Measurements from ENCODE around the gene TMEM134. TPM values are rescaled to one million over a fixed set of nuclear protein-coding genes. Genes with fewer than 3 reads are reported as not detected.

Gene TMEM134
- total RNA-seq, 1 donor from 2014 or later = 91.5 TPM

GRCh38 chr11:67502328-67502979, 33.4 kb upstream of the TMEM134 start:
- intact Hi-C loops (cut with micrococcal nuclease) = no loop called here
- ATAC-seq = no peak
- DNase-seq = no peak

DNA sequence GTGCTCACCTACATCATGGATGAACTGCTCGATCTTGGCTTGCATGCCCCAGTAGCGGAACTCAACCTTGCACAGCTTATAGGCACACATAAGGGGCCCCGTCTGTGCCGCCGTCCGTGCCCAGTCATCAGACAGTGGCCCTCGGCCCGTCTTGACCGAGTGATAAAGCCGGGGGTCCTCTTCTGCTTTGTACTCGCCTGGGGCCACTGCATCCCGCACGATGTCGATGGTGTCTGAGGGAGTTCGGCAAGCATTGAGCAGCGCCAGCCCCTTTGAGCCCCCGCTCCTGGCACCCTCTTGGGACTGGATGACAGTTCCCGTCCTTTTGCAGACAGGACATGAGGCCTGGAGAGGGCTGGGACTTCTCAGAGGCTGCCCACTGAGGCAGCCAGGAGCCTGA, 32.8 kb upstream of the TMEM134 start:
- DNase-seq (no peak), ATAC-seq (no peak)
- intact Hi-C loops (cut with micrococcal nuclease) = no loop called here

DNA sequence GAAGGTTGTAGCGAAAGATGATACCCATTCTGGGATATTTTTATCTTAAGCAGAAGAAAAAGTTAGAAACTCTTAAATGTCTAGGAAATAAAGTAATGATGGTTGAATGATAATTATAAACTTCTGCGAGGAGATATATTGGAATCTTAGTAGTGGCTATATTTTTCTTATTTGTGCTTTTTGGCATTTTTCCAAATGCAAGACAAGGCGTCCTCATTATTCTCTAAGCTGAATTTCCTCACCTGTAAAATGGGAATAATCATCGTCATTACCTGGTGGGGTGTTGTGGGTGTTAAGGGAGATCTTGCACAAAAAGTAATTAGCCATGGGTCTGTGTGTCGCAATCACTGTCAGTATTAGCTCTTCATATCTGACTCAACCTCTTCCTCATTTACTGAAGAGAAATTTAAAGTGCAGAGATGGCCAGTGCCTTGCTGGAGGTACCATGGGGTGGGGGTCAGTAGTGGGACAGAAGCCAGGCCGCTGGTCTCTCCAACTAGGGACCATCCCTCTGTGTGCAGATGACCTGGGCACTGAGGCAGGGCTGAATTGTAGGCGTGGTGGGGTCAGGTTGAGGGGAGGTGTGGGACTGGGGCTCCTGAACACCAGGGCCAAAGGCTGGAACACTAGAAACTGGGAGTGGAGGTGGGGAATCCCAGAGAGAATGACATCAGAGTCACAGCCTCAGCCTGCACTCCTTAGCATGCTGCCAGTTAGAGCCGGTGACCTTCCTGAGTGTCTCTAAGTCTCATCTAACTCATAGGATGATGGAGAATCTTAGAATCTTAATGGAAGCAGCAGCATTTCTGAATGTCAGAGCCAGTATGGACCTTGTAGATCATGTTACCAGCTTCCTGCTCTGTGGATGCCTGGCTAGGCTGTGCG, 32.0 kb upstream of the TMEM134 start:
- intact Hi-C loops (cut with micrococcal nuclease) = no loop called here
- ATAC-seq = no peak
- DNase-seq = no peak

DNA sequence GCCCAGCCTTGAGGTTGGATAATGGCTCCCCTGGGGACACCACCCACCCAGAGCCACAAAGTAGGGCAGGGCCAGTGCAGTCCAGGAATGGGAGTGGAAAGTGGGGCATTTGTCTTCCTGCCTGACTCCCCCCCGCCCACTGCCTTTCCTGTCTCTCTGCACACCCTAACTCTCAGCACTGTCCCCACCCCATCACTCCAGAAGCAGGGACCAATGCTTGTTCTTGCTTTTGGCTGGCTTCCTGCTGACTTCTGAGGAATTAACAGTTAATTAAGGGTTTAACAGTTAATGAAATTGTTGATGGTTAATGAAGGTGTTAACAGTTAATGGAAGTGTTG, 31.4 kb upstream of the TMEM134 start:
- intact Hi-C loops (cut with micrococcal nuclease) = no loop called here
- ATAC-seq = no peak
- no peak for DNase-seq

GRCh38 chr11:67499808-67500483, 30.9 kb upstream of the TMEM134 start:
- DNase-seq = no peak
- intact Hi-C loops (cut with micrococcal nuclease) = no loop called here

GRCh38 chr11:67498544-67498972, 29.5 kb upstream of the TMEM134 start:
- intact Hi-C loops (cut with micrococcal nuclease) = no loop called here
- peak; percentile 39 for ATAC-seq
- DNase-seq = no peak

More at GRCh38 chr11:67499808-67500483, 30.9 kb upstream of the TMEM134 start:
- ATAC-seq = no peak

- ATAC-seq (no peak), DNase-seq (no peak)
- intact Hi-C loops (cut with micrococcal nuclease) = no loop called here
Measured at GRCh38 chr11:67497656-67498291, 28.7 kb upstream of the TMEM134 start.

GRCh38 chr11:67496113-67496512, 27.1 kb upstream of the TMEM134 start:
- DNase-seq (no peak), ATAC-seq (no peak)
- intact Hi-C loops (cut with micrococcal nuclease) = no loop called here

DNA sequence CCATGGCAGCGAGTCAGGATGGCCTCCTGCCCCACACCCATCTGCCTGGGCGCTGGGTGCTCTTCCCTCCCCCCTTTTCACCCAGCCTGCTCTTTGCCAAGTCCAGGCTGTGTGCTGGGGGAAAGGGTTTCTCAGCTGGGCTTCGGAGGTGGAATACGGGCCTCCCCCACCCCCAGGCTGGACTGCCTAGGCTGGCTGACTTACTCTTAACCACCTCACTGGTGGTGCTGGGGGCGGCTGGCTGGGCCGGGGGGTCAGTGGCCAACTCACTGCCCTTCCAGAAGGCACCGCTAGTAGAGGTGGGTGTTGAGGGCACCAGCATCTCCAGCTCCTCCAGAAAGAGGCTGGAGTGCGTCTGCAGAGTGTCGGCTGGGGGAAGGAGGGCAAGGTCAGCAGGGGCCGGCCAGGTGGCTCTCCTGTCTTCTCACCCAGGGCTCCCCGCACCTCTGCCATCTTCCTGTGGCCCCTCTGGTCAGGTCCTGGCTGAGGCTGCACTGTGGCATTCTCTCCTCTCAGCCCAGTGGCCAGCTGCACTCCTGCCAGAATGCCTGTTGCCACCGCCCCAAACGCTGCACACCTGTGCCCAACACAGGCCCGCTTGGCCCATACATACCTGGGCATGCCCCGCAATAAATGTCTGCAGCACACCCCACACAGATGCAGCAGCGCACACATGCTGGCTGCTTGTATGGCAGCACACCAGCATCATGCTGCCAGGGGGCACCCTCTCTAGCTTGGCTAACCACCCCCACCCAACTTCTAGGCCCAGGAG, 26.4 kb upstream of the TMEM134 start:
- intact Hi-C loops (cut with micrococcal nuclease) = no loop called here
- no peak for DNase-seq
- ATAC-seq = no peak

DNA sequence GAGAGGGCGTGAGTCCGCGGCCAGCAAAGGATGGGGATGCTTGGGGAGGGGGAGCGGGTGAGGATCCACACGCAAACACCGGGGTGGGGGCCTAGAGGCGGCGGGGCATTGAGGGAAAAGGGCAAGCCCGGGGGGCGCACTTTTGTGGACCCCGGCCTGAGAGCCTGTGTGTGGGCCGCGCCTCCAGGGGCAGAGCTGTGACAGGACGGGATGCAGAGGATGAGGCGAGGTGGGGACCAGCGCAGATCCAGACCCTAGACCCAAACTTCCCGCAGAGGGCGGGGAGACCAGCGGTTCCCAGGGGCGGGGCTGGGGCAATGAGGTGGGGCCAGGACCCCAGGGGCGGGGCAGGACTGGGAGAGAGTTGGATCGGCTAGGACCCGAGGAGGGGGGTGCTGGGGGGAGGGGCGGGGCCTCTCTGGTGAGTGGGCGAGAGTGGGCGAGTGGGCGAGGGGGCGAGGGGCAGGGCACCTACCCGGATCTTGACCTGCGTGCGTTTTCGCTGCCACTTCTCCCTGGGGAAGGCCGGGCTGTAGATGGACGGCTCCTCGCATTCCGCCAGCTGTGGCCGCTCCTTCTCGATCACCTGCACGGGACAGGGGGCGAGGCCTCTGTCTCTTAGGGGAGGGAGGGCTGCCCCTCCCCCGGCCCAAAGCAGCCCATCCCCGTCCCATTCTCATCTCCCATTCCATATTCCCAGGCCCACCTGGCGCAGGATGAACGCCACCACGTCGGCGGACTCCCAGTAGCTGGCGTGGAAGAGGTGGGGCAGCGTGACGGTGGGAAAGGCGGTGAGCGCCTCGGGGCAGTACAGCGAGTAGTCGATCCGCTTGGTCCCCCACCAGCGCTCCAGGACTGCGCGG, 25.6 kb upstream of the TMEM134 start:
- intact Hi-C loops (cut with micrococcal nuclease) = no loop called here
- DNase-seq (no peak), ATAC-seq (no peak)

DNA sequence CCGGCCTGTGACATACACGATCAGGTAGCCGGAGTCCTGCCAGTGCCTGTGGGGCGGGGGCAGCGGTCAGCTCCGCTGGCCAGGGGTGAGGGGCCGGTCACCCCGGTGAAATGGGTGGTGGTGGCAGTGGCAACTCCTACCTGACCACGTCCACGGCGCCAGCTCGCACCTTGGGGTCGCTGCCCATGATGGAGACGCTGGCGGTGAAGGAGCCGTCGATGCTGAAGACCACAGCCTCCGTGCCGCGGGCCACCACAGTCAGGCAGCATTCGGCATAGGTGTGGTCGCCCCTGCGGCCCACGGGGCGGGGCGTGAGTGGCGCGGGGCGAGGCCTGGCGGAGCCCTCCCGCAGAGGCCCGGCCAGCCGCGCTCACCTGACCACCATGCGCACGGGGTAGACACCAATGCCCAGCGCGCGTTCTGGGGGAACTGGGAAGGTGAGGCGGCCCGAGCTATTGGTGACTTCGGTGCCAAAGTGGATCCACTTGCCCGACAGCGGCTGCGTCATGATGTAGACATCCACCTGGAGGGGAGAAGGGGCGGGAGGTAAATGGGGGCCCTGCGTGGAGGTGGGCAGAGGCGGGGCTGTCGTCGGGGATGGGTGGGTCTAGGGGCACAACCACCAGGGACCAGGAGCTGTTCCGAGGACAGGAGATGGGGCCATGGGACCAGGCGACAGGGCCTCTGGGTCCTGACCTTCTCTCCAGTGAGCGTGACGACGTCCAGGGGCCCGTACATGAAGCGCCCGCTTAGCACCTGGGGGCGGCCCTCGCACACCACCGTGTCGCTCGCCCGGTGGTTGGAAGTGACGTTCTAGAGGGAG, 24.7 kb upstream of the TMEM134 start:
- intact Hi-C loops (cut with micrococcal nuclease) = no loop called here
- DNase-seq (no peak), ATAC-seq (no peak)

DNA sequence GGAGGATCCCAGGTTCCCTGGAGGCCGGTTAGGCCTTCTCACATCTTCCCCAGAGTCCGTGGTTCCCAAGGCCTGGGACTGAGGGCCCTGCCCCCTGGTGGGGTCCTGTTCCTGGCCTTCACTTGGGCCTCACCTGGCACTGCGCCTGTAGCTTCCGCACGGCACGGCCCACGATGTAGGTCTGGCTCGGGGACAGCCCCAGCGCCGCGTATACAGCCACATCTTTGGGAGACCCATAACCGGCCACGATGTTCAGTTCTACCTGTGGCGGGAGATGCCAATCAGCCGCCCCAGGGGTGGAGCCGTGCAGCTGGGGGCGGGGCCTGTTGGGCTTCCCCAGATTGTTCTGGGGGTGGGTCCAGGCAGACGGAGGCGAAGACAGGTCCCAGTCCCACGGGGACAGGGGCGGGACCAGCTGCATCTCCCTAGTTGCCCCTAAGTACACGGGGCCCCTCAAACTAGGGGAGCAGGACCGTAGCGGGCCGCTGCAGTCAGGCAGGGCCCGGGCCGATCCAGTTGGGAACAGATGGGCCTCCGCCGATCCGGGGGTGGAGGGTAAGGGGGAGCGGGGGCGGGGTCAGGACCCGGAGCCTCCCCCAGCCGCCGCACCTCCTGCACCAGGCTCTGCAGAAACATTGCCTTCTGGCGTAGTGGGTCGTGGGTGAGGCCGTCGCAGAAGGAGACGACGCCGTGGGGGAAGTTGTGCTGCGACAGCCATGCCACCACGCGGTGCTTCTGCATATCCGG, 23.9 kb upstream of the TMEM134 start:
- DNase-seq (no peak), ATAC-seq (no peak)
- intact Hi-C loops (cut with micrococcal nuclease) = no loop called here

- intact Hi-C loops (cut with micrococcal nuclease) = no loop called here
- ATAC-seq = no peak
- DNase-seq = no peak
Measured at GRCh38 chr11:67492069-67492727, 23.1 kb upstream of the TMEM134 start.

DNA sequence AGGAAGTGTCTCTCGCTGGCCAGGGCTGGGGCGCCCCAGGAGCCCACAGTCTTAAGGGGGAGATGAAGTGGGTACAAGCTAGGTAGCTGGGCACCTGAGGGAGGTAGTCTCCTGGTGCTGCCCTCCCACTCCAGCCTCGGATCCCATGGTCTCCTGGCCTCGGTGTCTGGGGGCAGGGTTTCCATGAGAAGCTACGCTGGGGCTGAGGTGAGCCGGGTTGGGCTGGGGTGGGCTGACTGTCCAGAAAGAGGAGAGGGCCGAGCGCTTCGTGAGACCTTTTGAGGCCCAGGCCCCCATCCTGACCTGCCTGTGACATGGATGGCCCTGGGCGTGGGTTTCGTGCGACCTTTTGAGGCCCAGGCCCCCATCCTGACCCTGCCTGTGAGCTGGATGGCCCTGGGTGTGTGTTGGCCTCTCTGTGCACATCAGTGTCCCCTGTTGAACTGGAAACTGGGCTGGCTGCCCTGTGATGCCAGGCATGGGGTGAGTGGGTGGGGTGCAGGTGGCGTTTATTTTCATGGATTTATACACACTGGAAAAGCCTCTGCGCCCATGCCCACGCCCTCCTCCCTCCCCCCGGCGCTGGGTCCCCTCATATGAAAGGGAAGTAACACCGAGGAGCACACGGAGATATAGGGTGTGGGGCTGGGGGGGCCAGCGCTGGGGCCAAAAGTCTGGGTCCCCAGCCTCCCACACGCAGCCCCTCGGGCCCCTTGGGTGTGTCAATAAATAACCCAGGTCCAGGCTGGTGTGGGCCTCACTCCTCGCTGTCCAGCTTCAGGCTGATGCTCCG, 22.4 kb upstream of the TMEM134 start:
- intact Hi-C loops (cut with micrococcal nuclease) = no loop called here
- DNase-seq = no peak
- ATAC-seq = no peak

DNA sequence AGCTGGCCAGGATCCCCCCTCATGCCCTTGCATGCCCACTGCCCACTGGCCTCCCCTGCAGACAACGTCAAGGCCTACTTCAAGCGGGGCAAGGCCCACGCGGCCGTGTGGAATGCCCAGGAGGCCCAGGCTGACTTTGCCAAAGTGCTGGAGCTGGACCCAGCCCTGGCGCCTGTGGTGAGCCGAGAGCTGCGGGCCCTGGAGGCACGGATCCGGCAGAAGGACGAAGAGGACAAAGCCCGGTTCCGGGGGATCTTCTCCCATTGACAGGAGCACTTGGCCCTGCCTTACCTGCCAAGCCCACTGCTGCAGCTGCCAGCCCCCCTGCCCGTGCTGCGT, 21.6 kb upstream of the TMEM134 start:
- ATAC-seq (no peak), DNase-seq (no peak)
- intact Hi-C loops (cut with micrococcal nuclease) = no loop called here
